Measurements from ENCODE around the gene NGRN.

The NGRN gene

DNA sequence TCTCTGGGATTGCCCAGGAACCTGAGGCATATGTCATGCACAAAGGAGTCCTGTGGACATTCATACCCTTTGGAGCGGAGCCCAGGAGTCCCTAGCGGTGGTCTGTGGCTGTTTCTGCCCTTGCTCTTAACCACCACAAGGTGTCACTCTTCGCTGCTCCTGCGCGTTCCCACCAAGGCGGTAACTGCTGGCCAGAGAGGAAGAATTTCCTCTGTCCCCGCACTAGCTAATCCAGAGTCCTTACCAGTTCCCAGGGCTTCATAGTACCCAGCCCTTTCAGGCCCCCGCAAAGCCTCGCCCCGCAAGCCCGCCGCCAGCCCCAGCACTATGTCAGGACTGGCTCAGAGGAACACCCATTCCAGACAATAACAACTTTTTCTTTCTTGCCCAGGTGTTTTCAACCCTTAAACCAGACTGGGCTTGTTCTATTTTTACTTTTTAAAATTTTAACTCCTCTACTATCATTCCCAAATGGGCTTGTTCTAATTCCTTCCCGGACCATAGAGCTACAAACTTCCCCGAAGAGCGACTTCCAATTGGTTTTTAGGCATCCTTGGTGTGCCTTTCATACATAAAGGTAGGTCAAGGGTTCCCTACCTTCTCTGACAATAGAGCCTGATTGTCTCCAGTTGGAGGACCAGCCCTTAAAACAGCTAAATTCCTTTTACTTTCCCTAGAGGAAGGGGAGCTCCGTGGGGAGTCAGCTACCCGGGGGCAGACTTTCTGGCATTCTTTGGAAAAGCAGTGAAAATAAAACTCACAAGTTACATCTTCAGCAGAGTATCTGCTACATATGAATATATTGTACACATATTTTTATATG lies 54.8 kb downstream of the NGRN start:
- ATAC-seq (peak; percentile 99), DNase-seq (peak; percentile 67)

DNA sequence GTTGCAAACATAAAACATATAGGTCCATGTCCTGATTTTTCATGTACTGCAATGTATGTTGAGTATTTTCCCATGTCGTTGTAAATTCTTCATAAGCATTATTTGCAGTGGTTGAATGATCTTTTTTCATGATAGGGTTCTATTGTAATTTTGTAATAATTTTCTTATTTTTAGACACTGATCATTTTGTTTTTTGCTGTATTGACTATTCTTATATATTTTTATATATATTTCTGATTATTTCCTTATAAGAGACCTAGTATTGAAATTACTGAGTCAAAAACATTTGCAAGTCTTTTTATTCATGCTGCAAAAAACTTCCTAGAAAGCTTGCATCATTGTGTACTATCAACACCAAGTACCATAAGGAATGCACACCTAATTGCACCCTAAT lies 55.4 kb downstream of the NGRN start:
- no peak for ATAC-seq
- DNase-seq = no peak

Data from stimulated activated naive CD8-positive, alpha-beta T cell treated with anti-CD3 and anti-CD28 coated beads, Interleukin-15, Interleukin-2, amounts not matched to agents 100 U/mL and 50 U/mL, for 24 hours (primary cell).